ENCODE results near the gene HPCA.

HPCA gene

GRCh38 chr1:32865639-32866405, 20.5 kb upstream of the HPCA start:
- TF ChIP-seq CTCF (IDR thresholded peaks at IDR 0.05; ENCODE audit: low read depth, low read length) = no peak
- H3K4me3 ChIP-seq (ENCODE audit: low read depth, low read length) = no peak overlapping the region
- H3K36me3 ChIP-seq = no peaks in the 10 kb centered on the region
- H3K27me3 ChIP-seq = no peaks in the 10 kb centered on the region
- no peaks in the 10 kb centered on the region for H3K4me1 ChIP-seq
- DNase-seq = no peak
- no peaks in the 10 kb centered on the region for H3K9me3 ChIP-seq

GRCh38 chr1:32867151-32867550, 19.1 kb upstream of the HPCA start:
- Histone ChIP-seq H3K27me3 (no peaks in the 10 kb centered on the region), H3K36me3 (no peaks in the 10 kb centered on the region), H3K9me3 (no peaks in the 10 kb centered on the region), H3K4me1 (no peaks in the 10 kb centered on the region), H3K4me3 (ENCODE audit: low read depth, low read length) (no peak overlapping the region)
- no peak for DNase-seq
- no peak for TF ChIP-seq CTCF (IDR thresholded peaks at IDR 0.05; ENCODE audit: low read depth, low read length)

- Histone ChIP-seq H3K27me3 (no peaks in the 10 kb centered on the region), H3K36me3 (no peaks in the 10 kb centered on the region), H3K4me3 (ENCODE audit: low read depth, low read length) (no peak overlapping the region), H3K9me3 (no peaks in the 10 kb centered on the region), H3K4me1 (no peaks in the 10 kb centered on the region)
- DNase-seq = no peak
- TF ChIP-seq CTCF (IDR thresholded peaks at IDR 0.05; ENCODE audit: low read depth, low read length) = no peak
Measured at GRCh38 chr1:32867671-32868070, 18.6 kb upstream of the HPCA start.

- no peak for DNase-seq
- H3K9me3 ChIP-seq = no peaks in the 10 kb centered on the region
- no peak for TF ChIP-seq CTCF (IDR thresholded peaks at IDR 0.05; ENCODE audit: low read depth, low read length)
- no peaks in the 10 kb centered on the region for H3K4me1 ChIP-seq
- no peak overlapping the region for H3K4me3 ChIP-seq (ENCODE audit: low read depth, low read length)
- no peaks in the 10 kb centered on the region for H3K36me3 ChIP-seq
- H3K27me3 ChIP-seq = no peaks in the 10 kb centered on the region
Measured at GRCh38 chr1:32868085-32868484, 18.2 kb upstream of the HPCA start.

GRCh38 chr1:32868806-32869455, 17.4 kb upstream of the HPCA start:
- Histone ChIP-seq H3K4me3 (ENCODE audit: low read depth, low read length) (no peak overlapping the region), H3K27me3 (no peaks in the 10 kb centered on the region), H3K4me1 (no peaks in the 10 kb centered on the region), H3K36me3 (no peaks in the 10 kb centered on the region), H3K9me3 (no peaks in the 10 kb centered on the region)
- no peak for DNase-seq
- TF ChIP-seq CTCF (IDR thresholded peaks at IDR 0.05; ENCODE audit: low read depth, low read length) = no peak
